ENCODE data around the gene TBX1.

The TBX1 gene

DNA sequence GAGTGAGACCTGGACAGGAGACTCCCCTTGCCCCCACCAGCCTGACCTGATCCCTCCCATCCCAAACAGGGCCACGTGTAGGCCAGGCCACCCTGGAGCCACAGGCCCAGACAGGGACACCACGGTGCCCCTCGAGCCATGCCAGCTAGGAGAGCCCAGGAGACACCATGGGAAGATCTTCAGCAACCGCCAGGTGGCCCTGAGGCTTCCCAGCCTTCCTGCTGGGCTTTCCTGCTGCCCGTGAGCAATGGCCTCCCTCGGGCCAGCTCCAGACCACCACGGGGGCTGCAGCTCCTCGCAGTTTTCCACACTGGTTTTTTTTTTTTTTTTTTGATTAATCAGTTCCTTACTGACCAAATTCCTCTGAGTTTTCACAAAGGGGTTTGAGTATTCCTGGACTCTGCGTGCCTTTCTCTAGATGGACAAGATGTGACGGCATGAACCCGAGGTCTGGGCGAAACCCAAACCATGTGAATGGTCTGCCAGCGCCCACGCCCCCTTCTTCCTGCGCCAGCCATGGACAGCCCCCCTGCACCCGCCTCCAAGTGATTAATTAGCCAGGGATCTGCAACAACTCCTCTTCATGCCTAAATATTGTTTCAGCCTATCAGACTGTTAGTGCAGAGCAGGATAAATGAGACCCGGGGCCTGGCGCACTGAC lies 40.9 kb downstream of the TBX1 start:
- no peak for TF ChIP-seq CTCF (IDR thresholded peaks at IDR 0.05; ENCODE audit: control insufficient read depth, insufficient read depth, low read depth, low read length, missing control alignments)
- H3K4me3 ChIP-seq (ENCODE audit: control insufficient read depth, low read depth, low read length), result no peak overlapping the region
- no peak for DNase-seq (ENCODE audit: low read depth)

DNA sequence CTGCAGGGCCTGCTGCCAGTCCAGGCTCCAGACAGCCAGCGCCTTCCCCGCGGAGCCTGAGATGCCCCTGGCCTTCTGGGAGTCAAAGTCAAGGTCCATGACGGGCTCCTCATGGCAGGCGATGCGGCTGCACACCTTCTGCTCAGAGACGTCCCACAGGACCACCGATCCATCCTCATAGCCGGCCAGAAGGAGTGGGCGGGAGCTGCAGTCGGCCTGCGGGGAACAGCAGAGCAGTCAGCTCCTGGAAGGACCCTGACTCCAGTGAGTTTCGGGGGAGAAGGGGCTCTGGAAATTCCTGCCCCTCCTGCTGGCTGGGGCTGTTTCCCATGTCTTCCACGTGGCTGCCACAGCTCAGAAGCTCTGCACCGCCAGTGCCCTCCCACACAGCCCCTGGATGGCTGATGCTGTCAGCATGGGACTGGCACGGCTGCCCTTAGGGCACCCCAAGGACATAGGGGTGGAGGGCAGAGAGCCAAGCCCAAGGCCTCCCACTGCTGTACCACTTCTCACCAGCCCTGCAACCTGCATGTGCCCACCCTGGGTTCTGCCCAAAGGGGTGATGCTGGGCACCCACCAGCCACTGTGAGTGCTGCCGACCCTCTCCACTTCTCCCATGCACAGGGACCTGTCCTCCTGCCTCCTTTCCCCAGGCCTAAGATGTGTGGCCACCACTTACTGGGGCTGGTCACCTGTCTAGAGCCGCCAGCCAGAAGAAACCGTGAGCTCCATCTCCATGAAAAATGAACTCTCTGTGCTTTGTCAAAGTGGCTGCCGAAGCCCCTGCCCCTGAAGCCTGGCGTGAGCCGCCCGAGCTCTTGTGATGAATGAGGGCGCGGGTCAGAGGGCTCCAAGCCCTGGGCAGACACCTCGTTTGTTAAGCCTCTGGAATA lies 41.7 kb downstream of the TBX1 start:
- H3K4me3 ChIP-seq (ENCODE audit: control insufficient read depth, low read depth, low read length), result no peak overlapping the region
- TF ChIP-seq CTCF (IDR thresholded peaks at IDR 0.05; ENCODE audit: control insufficient read depth, insufficient read depth, low read depth, low read length, missing control alignments), result no peak
- DNase-seq (ENCODE audit: low read depth), result no peak

- no peak overlapping the region for H3K4me3 ChIP-seq (ENCODE audit: control insufficient read depth, low read depth, low read length)
- TF ChIP-seq CTCF (IDR thresholded peaks at IDR 0.05; ENCODE audit: control insufficient read depth, insufficient read depth, low read depth, low read length, missing control alignments), result no peak
- no peak for DNase-seq (ENCODE audit: low read depth)
These were observed 42.5 kb downstream of the TBX1 start for GRCh38 chr22:19802894-19803735.

DNA sequence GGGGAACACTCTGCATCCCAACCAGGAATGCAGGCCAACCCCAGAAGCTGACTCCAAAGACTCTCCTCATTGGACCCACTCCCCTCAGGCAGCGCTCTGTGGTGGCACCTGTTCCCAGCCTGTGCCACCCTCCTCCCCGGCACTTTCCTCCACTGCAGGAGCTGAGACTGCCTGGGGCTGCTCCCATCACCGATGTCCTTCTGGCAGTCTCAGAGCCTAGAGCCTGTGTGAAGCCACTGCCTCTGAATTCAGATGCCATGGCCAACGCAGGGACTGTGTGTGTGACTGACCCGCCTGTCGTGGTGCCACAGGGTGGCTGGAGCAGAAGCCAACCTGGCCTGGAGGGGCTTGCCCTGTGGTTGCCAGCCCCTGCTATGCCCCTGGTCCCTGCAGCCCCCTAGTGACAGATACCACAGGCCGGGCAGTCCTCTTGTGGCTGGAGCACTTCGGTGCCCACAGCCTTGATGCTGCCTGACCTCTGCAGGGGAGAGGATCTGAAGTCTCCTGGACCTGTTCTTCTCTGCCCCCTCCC lies 43.2 kb downstream of the TBX1 start:
- H3K4me3 ChIP-seq (ENCODE audit: control insufficient read depth, low read depth, low read length), result no peak overlapping the region
- DNase-seq (ENCODE audit: low read depth), result no peak
- TF ChIP-seq CTCF (IDR thresholded peaks at IDR 0.05; ENCODE audit: control insufficient read depth, insufficient read depth, low read depth, low read length, missing control alignments), result no peak

DNA sequence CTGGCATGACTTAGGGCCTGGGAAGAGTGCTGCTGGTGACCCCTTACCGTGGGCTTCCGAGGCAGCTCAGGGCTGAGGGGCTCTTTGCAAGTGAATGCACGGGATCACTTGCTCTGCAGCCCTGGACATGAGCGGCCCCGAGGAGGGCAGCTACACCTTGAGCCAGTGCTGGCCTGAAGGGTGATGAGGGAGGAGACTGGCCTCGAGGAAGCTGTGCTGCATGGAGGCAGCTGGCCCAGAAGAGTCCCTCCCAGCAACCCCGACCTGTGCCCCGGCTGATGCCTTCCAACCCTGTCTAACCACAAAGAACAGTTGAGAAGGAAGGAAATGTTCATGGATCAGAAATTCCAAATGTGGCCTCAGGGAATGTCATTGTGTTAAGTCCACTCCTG lies 45.2 kb downstream of the TBX1 start:
- TF ChIP-seq CTCF (IDR thresholded peaks at IDR 0.05; ENCODE audit: control insufficient read depth, insufficient read depth, low read depth, low read length, missing control alignments), result no peak
- no peak for DNase-seq (ENCODE audit: low read depth)
- no peak overlapping the region for H3K4me3 ChIP-seq (ENCODE audit: control insufficient read depth, low read depth, low read length)

Data from AG09309 (cell line).